SU-DHL-6 (cell line): Measurements from ENCODE around the gene PUS10.

Source experiments
- H2AFZ ChIP-seq: fragments of 200-600 bp; sonication (generic); 2 replicates; pipeline ENCODE4 v1.6.1; 2014; ENCODE audit warnings: low read depth, mild to moderate bottlenecking, moderate library complexity, mixed read lengths, antibody characterized with exemption, low read length; ENCODE audit not compliant: severe bottlenecking
- H3F3A ChIP-seq: fragments of 200-600 bp; shearing (Covaris generic); 2 replicates; pipeline ENCODE4 v1.6.0; 2016; ENCODE audit warnings: antibody characterized with exemption, mild to moderate bottlenecking; ENCODE audit not compliant: insufficient read depth
- H3K27ac ChIP-seq: fragments of 200-600 bp; sonication (generic); 2 replicates; pipeline ENCODE4 v1.5.1; 2016; ENCODE audit warnings: low read depth, mild to moderate bottlenecking, low read length, moderate library complexity, mixed read lengths
- H3K27me3 ChIP-seq: fragments of 200-600 bp; sonication (generic), shearing (Covaris generic); 2 replicates; pipeline ENCODE4 v1.6.0; 2014; ENCODE audit warnings: mild to moderate bottlenecking, low read length
- H3K36me3 ChIP-seq: fragments of 200-600 bp; sonication (generic); 2 replicates; pipeline ENCODE4 v1.6.1; 2014; ENCODE audit warnings: mild to moderate bottlenecking, low read length, mixed read lengths
- H3K4me2 ChIP-seq: fragments of 300-600, 200-600 bp; shearing (Covaris generic), sonication (generic); 2 replicates; pipeline ENCODE4 v1.6.0; 2014; ENCODE audit warnings: low read length, low read depth, mild to moderate bottlenecking; ENCODE audit not compliant: poor library complexity, severe bottlenecking
- H3K4me3 ChIP-seq: fragments of 200-600 bp; sonication (generic); 2 replicates; pipeline ENCODE4 v1.5.1; 2014; ENCODE audit warnings: antibody characterized with exemption, low read length, mild to moderate bottlenecking, mixed read lengths; ENCODE audit not compliant: insufficient read depth, poor library complexity, severe bottlenecking
- H3K79me2 ChIP-seq: fragments of 200-600 bp; sonication (generic); 2 replicates; pipeline ENCODE4 v1.6.1; 2014; ENCODE audit warnings: mild to moderate bottlenecking, low read length, moderate library complexity; ENCODE audit not compliant: insufficient read depth
- H3K9ac ChIP-seq: fragments of 200-600 bp; sonication (generic); 2 replicates; pipeline ENCODE4 v1.7.0; 2014; ENCODE audit warnings: mild to moderate bottlenecking, low read length
- H3K9me2 ChIP-seq: fragments of 200-600 bp; sonication (generic); replicated peaks from 2 replicates; pipeline ENCODE4 v1.6.1; 2014; ENCODE audit warnings: low read length; ENCODE audit not compliant: insufficient read depth
- H3K9me3 ChIP-seq: fragments of 200-600 bp; sonication (generic); 2 replicates; pipeline ENCODE4 v1.6.1; 2014; ENCODE audit warnings: low read length, mixed read lengths; ENCODE audit not compliant: insufficient read depth
- H4K20me1 ChIP-seq: fragments of 200-600 bp; sonication (generic); 2 replicates; pipeline ENCODE4 v1.6.1; 2014; ENCODE audit warnings: low read depth, mild to moderate bottlenecking, antibody characterized with exemption, low read length, moderate library complexity, mixed read lengths
- CTCF ChIP-seq: fragments of 200-600 bp; sonication (generic); IDR thresholded peaks from one replicate; pipeline ENCODE4 v1.5.1; 2017; ENCODE audit warnings: antibody characterized with exemption, mild to moderate bottlenecking, low read length, moderate library complexity; ENCODE audit not compliant: insufficient read depth, poor library complexity, severe bottlenecking
- EZH2phosphoT487 ChIP-seq: fragments of 200-600 bp; sonication (generic), shearing (Covaris generic); conservative IDR thresholded peaks from 2 replicates; pipeline ENCODE4 v1.6.1; 2018; ENCODE audit warnings: mild to moderate bottlenecking, antibody characterized with exemption, low read length, moderate library complexity, mixed read lengths

The PUS10 gene

GRCh38 chr2:60926741-60927552 is 91.1 kb downstream of the PUS10 start:
- Histone ChIP-seq H3K9me3 (no peaks in the 10 kb centered on the region), H3K9me2 (no peaks in the 10 kb centered on the region), H3K79me2 (peaks cover 58% of the 10 kb centered on the region), H3F3A (peaks cover 67% of the 10 kb centered on the region), H3K4me2 (no peak overlapping the region), H3K4me3 (no peak overlapping the region), H3K27me3 (no peaks in the 10 kb centered on the region), H3K36me3 (peaks cover 79% of the 10 kb centered on the region), H3K9ac (no peak overlapping the region), H3K27ac (no peak overlapping the region), H2AFZ (no peak overlapping the region), H4K20me1 (peaks cover 24% of the 10 kb centered on the region)
- TF ChIP-seq CTCF: no peak
- no peak for TF ChIP-seq EZH2phosphoT487

GRCh38 chr2:60925994-60926740 is 91.9 kb downstream of the PUS10 start:
- Histone ChIP-seq H3K4me2 (no peak overlapping the region), H3K9me2 (no peaks in the 10 kb centered on the region), H4K20me1 (peaks cover 21% of the 10 kb centered on the region), H3K9ac (no peak overlapping the region), H3K9me3 (no peaks in the 10 kb centered on the region), H3K36me3 (peaks cover 80% of the 10 kb centered on the region), H3K27me3 (no peaks in the 10 kb centered on the region), H3K4me3 (no peak overlapping the region), H3K79me2 (peaks cover 64% of the 10 kb centered on the region), H3K27ac (no peak overlapping the region), H3F3A (peaks cover 67% of the 10 kb centered on the region), H2AFZ (no peak overlapping the region)
- TF ChIP-seq CTCF: no peak

- no peak overlapping the region for H3K4me2 ChIP-seq
- no peak for TF ChIP-seq CTCF
- TF ChIP-seq EZH2phosphoT487: no peak
- H3F3A ChIP-seq: peaks cover 64% of the 10 kb centered on the region
- no peaks in the 10 kb centered on the region for H3K9me3 ChIP-seq
- peaks cover 59% of the 10 kb centered on the region for H3K36me3 ChIP-seq
- H3K27ac ChIP-seq: no peak overlapping the region
- no peaks in the 10 kb centered on the region for H3K27me3 ChIP-seq
- H2AFZ ChIP-seq: no peak overlapping the region
- no peaks in the 10 kb centered on the region for H3K9me2 ChIP-seq
- peaks cover 27% of the 10 kb centered on the region for H4K20me1 ChIP-seq
- peaks cover 87% of the 10 kb centered on the region for H3K79me2 ChIP-seq
- H3K4me3 ChIP-seq: no peak overlapping the region
- H3K9ac ChIP-seq: no peak overlapping the region
Observed at GRCh38 chr2:60907329-60907728, 110.7 kb downstream of the PUS10 start.
